K562 (cell line): ENCODE measurements around the gene RCSD1. TPM values are rescaled to one million over a fixed set of nuclear protein-coding genes. Genes with fewer than 3 reads are reported as not detected.

Experiments
- GABPB1 ChIP-seq: sonication (generic); formaldehyde crosslinking; IDR thresholded peaks from 2 replicates; pipeline ENCODE4 v1.8.0; 2022; ENCODE audit warnings: mild to moderate bottlenecking, missing genetic modification reagents
- HCFC1 ChIP-seq: IDR thresholded peaks from 2 replicates; pipeline ENCODE4 v1.6.1; 2012; ENCODE audit warnings: low read depth, low read length, improper control_type of control experiment
- MTF1 ChIP-seq: fragments of 250-450 bp; sonication (Bioruptor Pico); IDR thresholded peaks from 2 replicates; pipeline ENCODE4 v1.9.0; 2021; ENCODE audit warnings: moderate library complexity, mild to moderate bottlenecking, inconsistent platforms, borderline replicate concordance
- NBN ChIP-seq: fragments of 450-650 bp; IDR thresholded peaks from 2 replicates; pipeline ENCODE4 v1.6.1; 2016; ENCODE audit warnings: low read depth, mild to moderate bottlenecking
- PCBP2 ChIP-seq: fragments of 200-400 bp; formaldehyde crosslinking; IDR thresholded peaks from 2 replicates; pipeline ENCODE4 v1.6.1; 2018; ENCODE audit warnings: low read length, low read depth, mild to moderate bottlenecking, moderate library complexity; ENCODE audit not compliant: poor library complexity, severe bottlenecking
- PTRF ChIP-seq: fragments of 450-650 bp; IDR thresholded peaks from 2 replicates; pipeline ENCODE4 v1.6.1; 2016; ENCODE audit warnings: mild to moderate bottlenecking, missing genetic modification characterization, missing compliant biosample characterization
- TEAD1 ChIP-seq, 2 experiments: fragments of 450-650 bp in 1 of 2; sonication (generic) in 1 of 2; formaldehyde crosslinking; IDR thresholded peaks; 2 replicates each; pipeline versions ENCODE4 v1.4.0 to v1.8.0; 2020 to 2022; ENCODE audit warnings: mild to moderate bottlenecking in 2 of 2, missing genetic modification reagents in 1 of 2
- XRCC3 ChIP-seq: fragments of 450-650 bp; IDR thresholded peaks from 2 replicates; pipeline ENCODE4 v1.6.1; 2017; ENCODE audit warnings: mild to moderate bottlenecking, moderate library complexity
- ZNF280A ChIP-seq: fragments of 450-650 bp; IDR thresholded peaks from 2 replicates; pipeline ENCODE4 v1.6.1; 2018; ENCODE audit warnings: mild to moderate bottlenecking, low read depth; ENCODE audit not compliant: partially characterized antibody
- ZNF280B ChIP-seq: fragments of 250-450 bp; sonication (Bioruptor Pico); IDR thresholded peaks from 2 replicates; pipeline ENCODE4 v1.5.1; 2021; ENCODE audit warnings: mild to moderate bottlenecking
- ZNF407 ChIP-seq: fragments of 450-650 bp; IDR thresholded peaks from 2 replicates; pipeline ENCODE4 v1.6.1; 2016; ENCODE audit warnings: low read depth
- polyA plus RNA-seq, 8 experiments: library from polyadenylated mRNA; depleted of rRNA in 4 of 8; stranded (reverse) in 5 of 8; unstranded in 3 of 8; fragments of >200 nt; fragmentation: Nextera tagmentation in 2 of 8; fragmentation: Illumina TruSeq in 1 of 8; extraction: Ambion mirVana in 2 of 8; extraction: Trizol in 1 of 8; gene quantifications; 2 replicates each; pipeline versions ENCODE4 v1.2.1 to v1.2.3, GENCODE V29; 2011 to 2014; ENCODE audit warnings: inconsistent platforms in 1 of 8, missing spikeins in 1 of 8
- total RNA-seq, 7 experiments: library from RNA; depleted of rRNA in 6 of 7; stranded (reverse); fragments of >200 nt in 6 of 7; fragmentation: Illumina TruSeq in 2 of 7; extraction: Trizol in 2 of 7; gene quantifications; 2 replicates each; pipeline versions ENCODE4 v1.2.1 to v1.2.3, GENCODE V29; 2011 to 2021; ENCODE audit warnings: low replicate concordance in 1 of 7
- TF ChIP-seq, protein P1 (sequence below): fragments of 150-350 bp; IDR thresholded peaks from 2 replicates; pipeline ENCODE4 v1.6.1; 2014; ENCODE audit warnings: low read depth, mild to moderate bottlenecking, low read length, borderline replicate concordance

Gene RCSD1
- total and polyA plus RNA-seq, 9 of the 15 experiments (the other 6 are each of a cell fraction or from before 2014, with no cell fraction given) = 7.8 to 69.8 (median 45.3) TPM

- TF ChIP-seq, protein P1, sequence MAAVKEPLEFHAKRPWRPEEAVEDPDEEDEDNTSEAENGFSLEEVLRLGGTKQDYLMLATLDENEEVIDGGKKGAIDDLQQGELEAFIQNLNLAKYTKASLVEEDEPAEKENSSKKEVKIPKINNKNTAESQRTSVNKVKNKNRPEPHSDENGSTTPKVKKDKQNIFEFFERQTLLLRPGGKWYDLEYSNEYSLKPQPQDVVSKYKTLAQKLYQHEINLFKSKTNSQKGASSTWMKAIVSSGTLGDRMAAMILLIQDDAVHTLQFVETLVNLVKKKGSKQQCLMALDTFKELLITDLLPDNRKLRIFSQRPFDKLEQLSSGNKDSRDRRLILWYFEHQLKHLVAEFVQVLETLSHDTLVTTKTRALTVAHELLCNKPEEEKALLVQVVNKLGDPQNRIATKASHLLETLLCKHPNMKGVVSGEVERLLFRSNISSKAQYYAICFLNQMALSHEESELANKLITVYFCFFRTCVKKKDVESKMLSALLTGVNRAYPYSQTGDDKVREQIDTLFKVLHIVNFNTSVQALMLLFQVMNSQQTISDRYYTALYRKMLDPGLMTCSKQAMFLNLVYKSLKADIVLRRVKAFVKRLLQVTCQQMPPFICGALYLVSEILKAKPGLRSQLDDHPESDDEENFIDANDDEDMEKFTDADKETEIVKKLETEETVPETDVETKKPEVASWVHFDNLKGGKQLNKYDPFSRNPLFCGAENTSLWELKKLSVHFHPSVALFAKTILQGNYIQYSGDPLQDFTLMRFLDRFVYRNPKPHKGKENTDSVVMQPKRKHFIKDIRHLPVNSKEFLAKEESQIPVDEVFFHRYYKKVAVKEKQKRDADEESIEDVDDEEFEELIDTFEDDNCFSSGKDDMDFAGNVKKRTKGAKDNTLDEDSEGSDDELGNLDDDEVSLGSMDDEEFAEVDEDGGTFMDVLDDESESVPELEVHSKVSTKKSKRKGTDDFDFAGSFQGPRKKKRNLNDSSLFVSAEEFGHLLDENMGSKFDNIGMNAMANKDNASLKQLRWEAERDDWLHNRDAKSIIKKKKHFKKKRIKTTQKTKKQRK = no peak
- TF ChIP-seq NBN = no peak
- TF ChIP-seq TEAD1 (CRISPR knock-in tag; IDR thresholded peaks at IDR 0.05) = no peak
- TF ChIP-seq PTRF (tag) = no peak
- TF ChIP-seq GABPB1 = no peak
- TF ChIP-seq ZNF280A = no peak
- no peak for TF ChIP-seq XRCC3
- TF ChIP-seq HCFC1 = no peak
- no peak for TF ChIP-seq ZNF280B (CRISPR knock-in tag)
- no peak for TF ChIP-seq MTF1 (CRISPR knock-in tag)
- TF ChIP-seq ZNF407 = no peak
- TF ChIP-seq PCBP2 = no peak
Observed at GRCh38 chr1:167630568-167631385, 745 bp downstream of the RCSD1 start (continued).
